Spleen (tissue), 7 donors: Measurements from ENCODE around the gene NEK1.

Experiments
- CTCF ChIP-seq, 11 experiments: fragments of 200-600 bp in 7 of 11; fragments of 450-650 bp in 4 of 11; sonication (generic) in 4 of 11; IDR thresholded peaks in 8 of 11; conservative IDR thresholded peaks in 3 of 11; 1 replicate in 7 of 11; 2 replicates in 4 of 11; pipeline versions ENCODE4 v1.4.0 to v1.8.0; 2016 to 2021; ENCODE audit warnings: antibody characterized with exemption in 11 of 11, inconsistent platforms in 4 of 11, mild to moderate bottlenecking in 1 of 11
- POLR2A ChIP-seq, 3 donors: fragments of 450-650 bp; IDR thresholded peaks; one replicate each; pipeline ENCODE4 v1.5.1; 2017; ENCODE audit warnings: antibody characterized with exemption in 3 of 3, mild to moderate bottlenecking in 1 of 3
- donor health status: DM: no; HTN: no; CAD: no; lungs with moderate emphysema.
- donor health status: DM: no; HTN: no; CAD: no.
- donor health status: DM: no; HTN: no; CAD: no.

GRCh38 chr4:169582706-169583105, 29.7 kb downstream of the NEK1 start:
- TF ChIP-seq CTCF (IDR thresholded peaks at IDR 0.05 in 8 of 11, conservative IDR thresholded peaks at IDR 0.05 in 3 of 11) (no peak), POLR2A (IDR thresholded peaks at IDR 0.05) (no peak)
